ENCODE measurements around the gene GJA3. TPM values are rescaled to one million over a fixed set of nuclear protein-coding genes. Genes with fewer than 3 reads are reported as not detected.

GJA3 gene
- total and polyA plus RNA-seq, 2 donors (not counting 1 experiment from before 2014, with no cell fraction given), result 0.28 to 0.59 TPM

DNA sequence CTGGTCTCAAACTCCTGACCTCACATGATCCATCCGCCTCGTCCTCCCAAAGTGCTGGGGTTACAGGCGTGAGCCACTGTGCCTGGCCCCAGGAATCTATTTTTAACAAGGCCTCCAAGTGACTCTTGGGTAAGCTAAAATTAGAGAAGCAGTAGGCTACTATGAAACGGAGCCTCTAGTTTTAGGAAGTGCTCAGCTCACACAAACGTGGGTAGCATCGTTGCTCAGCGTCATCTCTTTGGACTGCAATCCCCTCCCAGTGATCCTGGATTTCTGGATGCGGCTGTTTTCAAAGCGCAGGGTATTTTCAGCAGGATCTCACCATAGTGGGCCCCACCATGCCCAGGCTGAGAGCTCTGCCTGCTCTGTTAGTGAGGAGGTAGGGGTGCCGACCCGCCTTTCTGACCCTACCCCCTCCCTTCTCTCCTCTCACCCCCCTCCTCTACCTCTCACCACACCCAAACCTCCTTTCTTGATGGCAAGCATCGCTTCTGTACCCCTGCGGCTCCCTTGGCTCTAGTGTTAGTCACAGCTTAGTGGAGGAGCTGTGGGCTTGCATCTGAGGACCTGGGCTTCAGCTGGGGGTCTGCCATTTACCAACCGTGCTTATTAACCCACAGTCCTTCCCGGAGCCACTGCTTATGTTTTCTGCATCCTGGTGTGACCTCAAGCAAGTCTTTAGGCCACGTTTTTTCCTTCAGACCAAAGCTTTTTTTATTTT lies 34.2 kb downstream of the GJA3 start:
- Histone ChIP-seq H3K27me3 (replicated peaks in 1 of 4; ENCODE audit: control extremely low read depth in 1 of 4, control insufficient read depth in 3 of 4, insufficient read depth in 4 of 4, low read length in 3 of 4) (peaks cover 0 to 54% (median 30%) of the 10 kb centered on the region in 4 experiments), H4K20me1 (ENCODE audit: control insufficient read depth, insufficient read depth, low read length, poor library complexity, severe bottlenecking) (no peaks in the 10 kb centered on the region), H3K4me2 (replicated peaks; ENCODE audit: low read depth, low read length, poor library complexity, severe bottlenecking) (peak overlapping the region; percentile 99), H3K9ac (ENCODE audit: low read length) (no peak overlapping the region), H3K4me1 (ENCODE audit: control insufficient read depth in 2 of 2, insufficient read depth in 2 of 2, low read length in 2 of 2) (peaks cover 20 to 31% of the 10 kb centered on the region in 2 donors), H3K4me3 (ENCODE audit: control extremely low read depth in 1 of 5, extremely low read depth in 1 of 5, insufficient read depth in 1 of 5, low read depth in 2 of 5, low read length in 4 of 5) (no peak overlapping the region), H2AFZ (ENCODE audit: insufficient read depth, low read depth, low read length, poor library complexity, severe bottlenecking) (no peak overlapping the region), H3K27ac (ENCODE audit: low read length in 2 of 2) (no peak overlapping the region), H3K36me3 (replicated peaks in 1 of 2; ENCODE audit: control extremely low read depth in 1 of 2, control insufficient read depth in 1 of 2, extremely low read depth in 1 of 2, insufficient read depth in 2 of 2, low read length in 1 of 2) (no peaks in the 10 kb centered on the region), H3K79me2 (ENCODE audit: control insufficient read depth, insufficient read depth, low read length) (no peaks in the 10 kb centered on the region), H3K9me3 (ENCODE audit: control extremely low read depth in 1 of 3, control insufficient read depth in 2 of 3, insufficient read depth in 1 of 3, low read length in 2 of 3) (peaks cover 0 to 10% (median 1%) of the 10 kb centered on the region in 3 donors)
- intact Hi-C loops (cut with micrococcal nuclease), result no loop called here
- H3K4me1 Mint-ChIP-seq, result peaks cover 8% of the 10 kb centered on the region
- peaks cover 27% of the 10 kb centered on the region for H3K27me3 Mint-ChIP-seq
- TF ChIP-seq, protein P1, sequence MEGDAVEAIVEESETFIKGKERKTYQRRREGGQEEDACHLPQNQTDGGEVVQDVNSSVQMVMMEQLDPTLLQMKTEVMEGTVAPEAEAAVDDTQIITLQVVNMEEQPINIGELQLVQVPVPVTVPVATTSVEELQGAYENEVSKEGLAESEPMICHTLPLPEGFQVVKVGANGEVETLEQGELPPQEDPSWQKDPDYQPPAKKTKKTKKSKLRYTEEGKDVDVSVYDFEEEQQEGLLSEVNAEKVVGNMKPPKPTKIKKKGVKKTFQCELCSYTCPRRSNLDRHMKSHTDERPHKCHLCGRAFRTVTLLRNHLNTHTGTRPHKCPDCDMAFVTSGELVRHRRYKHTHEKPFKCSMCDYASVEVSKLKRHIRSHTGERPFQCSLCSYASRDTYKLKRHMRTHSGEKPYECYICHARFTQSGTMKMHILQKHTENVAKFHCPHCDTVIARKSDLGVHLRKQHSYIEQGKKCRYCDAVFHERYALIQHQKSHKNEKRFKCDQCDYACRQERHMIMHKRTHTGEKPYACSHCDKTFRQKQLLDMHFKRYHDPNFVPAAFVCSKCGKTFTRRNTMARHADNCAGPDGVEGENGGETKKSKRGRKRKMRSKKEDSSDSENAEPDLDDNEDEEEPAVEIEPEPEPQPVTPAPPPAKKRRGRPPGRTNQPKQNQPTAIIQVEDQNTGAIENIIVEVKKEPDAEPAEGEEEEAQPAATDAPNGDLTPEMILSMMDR (IDR thresholded peaks at IDR 0.05), result no peak
- TF ChIP-seq EZH2 (IDR thresholded peaks at IDR 0.05; ENCODE audit: borderline replicate concordance, insufficient read depth, low read depth, low read length, poor library complexity, severe bottlenecking), result no peak
- DNase-seq, result no peak
- POLR2A ChIA-PET, result no interaction called here
- 59% methylated on average over 10 of the region's 16 CpGs for WGBS (ENCODE audit: insufficient coverage)
- CTCF ChIA-PET, result interaction anchor here (0.7 to 2.0 kb wide), 2 partner anchors 34 to 285 kb away, joined by 4 to 6 read pairs; partner anchors contain the start of gene GJA3
- H3K27ac Mint-ChIP-seq, result no peak overlapping the region
- no peak for ATAC-seq (ENCODE audit: low read depth)
- no peaks in the 10 kb centered on the region for H3K9me3 Mint-ChIP-seq (ENCODE audit: insufficient read depth)
- H3K4me3 Mint-ChIP-seq, result peak overlapping the region; percentile 38

DNA sequence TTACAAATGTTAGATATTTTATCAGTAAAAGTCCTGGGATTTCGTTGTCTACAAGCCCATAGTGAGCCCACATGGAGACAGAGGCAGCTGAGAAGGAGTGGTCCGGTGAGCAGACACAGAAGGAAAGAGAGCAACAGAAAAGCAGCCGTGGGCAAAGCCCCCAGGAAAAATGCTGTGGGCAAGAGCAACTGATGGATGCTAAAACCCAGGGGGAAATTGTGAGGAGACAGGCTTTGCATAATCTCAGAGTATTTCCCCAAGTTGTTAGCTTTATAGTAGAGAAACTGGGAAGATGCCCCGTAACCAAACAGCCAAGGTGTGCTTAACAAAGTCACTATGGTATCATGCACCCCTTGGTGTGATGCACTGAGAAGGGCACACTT lies 35.1 kb downstream of the GJA3 start:
- Histone ChIP-seq H4K20me1 (ENCODE audit: control insufficient read depth, insufficient read depth, low read length, poor library complexity, severe bottlenecking) (no peaks in the 10 kb centered on the region), H3K4me1 (ENCODE audit: control insufficient read depth in 2 of 2, insufficient read depth in 2 of 2, low read length in 2 of 2) (peaks cover 24 to 34% of the 10 kb centered on the region in 2 donors), H2AFZ (ENCODE audit: insufficient read depth, low read depth, low read length, poor library complexity, severe bottlenecking) (no peak overlapping the region), H3K9ac (ENCODE audit: low read length) (no peak overlapping the region), H3K27me3 (replicated peaks in 1 of 4; ENCODE audit: control extremely low read depth in 1 of 4, control insufficient read depth in 3 of 4, insufficient read depth in 4 of 4, low read length in 3 of 4) (peaks cover 0 to 45% (median 28%) of the 10 kb centered on the region in 4 experiments), H3K36me3 (replicated peaks in 1 of 2; ENCODE audit: control extremely low read depth in 1 of 2, control insufficient read depth in 1 of 2, extremely low read depth in 1 of 2, insufficient read depth in 2 of 2, low read length in 1 of 2) (no peaks in the 10 kb centered on the region), H3K4me3 (ENCODE audit: control extremely low read depth in 1 of 5, extremely low read depth in 1 of 5, insufficient read depth in 1 of 5, low read depth in 2 of 5, low read length in 4 of 5) (no peak overlapping the region), H3K27ac (ENCODE audit: low read length in 2 of 2) (no peak overlapping the region), H3K9me3 (ENCODE audit: control extremely low read depth in 1 of 3, control insufficient read depth in 2 of 3, insufficient read depth in 1 of 3, low read length in 2 of 3) (peaks cover 0 to 10% (median 1%) of the 10 kb centered on the region in 3 donors), H3K79me2 (ENCODE audit: control insufficient read depth, insufficient read depth, low read length) (no peaks in the 10 kb centered on the region), H3K4me2 (replicated peaks; ENCODE audit: low read depth, low read length, poor library complexity, severe bottlenecking) (no peak overlapping the region)
- Mint-ChIP-seq H3K4me3 (peak overlapping the region; percentile 30), H3K9me3 (ENCODE audit: insufficient read depth) (no peaks in the 10 kb centered on the region), H3K27ac (no peak overlapping the region), H3K27me3 (peaks cover 27% of the 10 kb centered on the region), H3K4me1 (peaks cover 8% of the 10 kb centered on the region)
- intact Hi-C loops (cut with micrococcal nuclease), result no loop called here
- ATAC-seq (ENCODE audit: low read depth) (no peak), DNase-seq (no peak)
- POLR2A ChIA-PET, result no interaction called here
- CTCF ChIA-PET, result interaction anchor here (1.0 kb wide), 1 partner anchor 19 kb away, joined by 3 read pairs; no protein-coding TSS in a partner anchor
- no peak for TF ChIP-seq EZH2 (IDR thresholded peaks at IDR 0.05; ENCODE audit: borderline replicate concordance, insufficient read depth, low read depth, low read length, poor library complexity, severe bottlenecking)
- TF ChIP-seq, protein P1 (IDR thresholded peaks at IDR 0.05), result no peak
- 87% methylated on average over 3 of the region's 4 CpGs for WGBS (ENCODE audit: insufficient coverage)
